SK-N-SH (cell line): ENCODE measurements around the gene AAGAB. TPM values are rescaled to one million over a fixed set of nuclear protein-coding genes. Genes with fewer than 3 reads are reported as not detected.

Source experiments
- CTCF ChIA-PET: fragments of 300-600, 350-600 bp; formaldehyde crosslinking; extraction: SDS; loops from one replicate; lab custom pipeline; 2021; lab: Yijun Ruan, JAX
- POLR2A ChIA-PET: fragments of 350-600 bp; sonication (Branson Sonifier 250); formaldehyde crosslinking; extraction: SDS; loops from one replicate; lab custom pipeline; 2020; ENCODE audit warnings: antibody characterized with exemption, inconsistent platforms; lab: Yijun Ruan, JAX
- DNase-seq: peaks from one replicate; pipeline ENCODE4 v3.0.0; 2012
- H2AFZ ChIP-seq: fragments of 200-600 bp; sonication (generic); 2 replicates; pipeline ENCODE4 v1.8.1; 2016; ENCODE audit warnings: antibody characterized with exemption, mild to moderate bottlenecking, low read depth
- H3F3A ChIP-seq: fragments of 200-600 bp; sonication (generic); replicated peaks from 2 replicates; pipeline ENCODE3; 2016; ENCODE audit warnings: antibody characterized with exemption, mild to moderate bottlenecking; ENCODE audit not compliant: insufficient read depth
- H3K27ac ChIP-seq, 2 experiments: fragments of 200-500 bp in 1 of 2; fragments of 200-600 bp in 1 of 2; sonication (Bioruptor generic) in 1 of 2; sonication (generic), shearing (Covaris generic) in 1 of 2; 2 replicates each; pipeline versions ENCODE4 v1.5.1 to v1.6.1; 2014 to 2016; ENCODE audit warnings: low read depth in 2 of 2, inconsistent platforms in 1 of 2, low read length in 1 of 2, mild to moderate bottlenecking in 1 of 2, mixed read lengths in 1 of 2
- H3K27me3 ChIP-seq: fragments of 200-600 bp; sonication (generic), shearing (Covaris generic); 2 replicates; pipeline ENCODE4 v1.6.1; 2016; ENCODE audit warnings: mixed run types; ENCODE audit not compliant: insufficient read depth
- H3K36me3 ChIP-seq, 2 experiments: fragments of 200-500 bp in 1 of 2; fragments of 200-600 bp in 1 of 2; sonication (Bioruptor generic) in 1 of 2; sonication (generic) in 1 of 2; replicated peaks in 1 of 2; 2 replicates each; pipeline versions ENCODE3 to v1.5.1; 2014 to 2016; ENCODE audit warnings: low read length in 1 of 2, mild to moderate bottlenecking in 1 of 2; ENCODE audit not compliant: insufficient read depth in 2 of 2, control insufficient read depth in 1 of 2
- H3K4me1 ChIP-seq, 2 experiments: fragments of 200-500 bp in 1 of 2; fragments of 200-600 bp in 1 of 2; sonication (Bioruptor generic) in 1 of 2; sonication (generic), shearing (Covaris generic) in 1 of 2; 2 replicates each; pipeline versions ENCODE4 v1.5.1 to v1.6.1; 2014 to 2016; ENCODE audit warnings: low read depth in 1 of 2, low read length in 1 of 2, mixed run types in 1 of 2; ENCODE audit not compliant: insufficient read depth in 2 of 2, control insufficient read depth in 1 of 2
- H3K4me2 ChIP-seq: fragments of 200-600 bp; sonication (generic), shearing (Covaris generic); 2 replicates; pipeline ENCODE4 v1.6.1; 2017; ENCODE audit warnings: mixed run types
- H3K4me3 ChIP-seq, 2 experiments: fragments of 200-500 bp in 1 of 2; fragments of 200-600 bp in 1 of 2; sonication (Bioruptor generic) in 1 of 2; sonication (generic), shearing (Covaris generic) in 1 of 2; 2 replicates each; pipeline versions ENCODE4 v1.5.1 to v1.8.1; 2014 to 2016; ENCODE audit warnings: low read depth in 2 of 2, inconsistent platforms in 1 of 2, low read length in 1 of 2, mild to moderate bottlenecking in 1 of 2, mixed read lengths in 1 of 2, moderate library complexity in 1 of 2
- H3K79me2 ChIP-seq: fragments of 200-600 bp; sonication (generic); 2 replicates; pipeline ENCODE4 v1.8.1; 2017; ENCODE audit warnings: mild to moderate bottlenecking; ENCODE audit not compliant: insufficient read depth
- H3K9ac ChIP-seq: fragments of 200-600 bp; sonication (generic); 2 replicates; pipeline ENCODE4 v1.6.1; 2017; ENCODE audit warnings: mixed run types
- H3K9me2 ChIP-seq: fragments of 200-600 bp; sonication (generic); 2 replicates; pipeline ENCODE4 v1.6.1; 2017; ENCODE audit warnings: mixed run types
- H3K9me3 ChIP-seq: fragments of 200-600 bp; sonication (generic); 2 replicates; pipeline ENCODE4 v1.6.1; 2017; ENCODE audit warnings: mixed run types, mild to moderate bottlenecking, moderate library complexity
- H4K20me1 ChIP-seq: fragments of 200-600 bp; sonication (generic); 2 replicates; pipeline ENCODE4 v1.6.1; 2017; ENCODE audit warnings: mild to moderate bottlenecking, mixed run types; ENCODE audit not compliant: insufficient read depth
- EZH2phosphoT487 ChIP-seq: fragments of 200-600 bp; sonication (generic); IDR thresholded peaks from 2 replicates; pipeline ENCODE4 v1.6.1; 2017; ENCODE audit warnings: low read depth, mixed run types, mild to moderate bottlenecking, antibody characterized with exemption, moderate library complexity, borderline replicate concordance
- FOXM1 ChIP-seq: IDR thresholded peaks from 2 replicates; pipeline ENCODE4 v1.4.0; 2012; ENCODE audit warnings: low read depth, mild to moderate bottlenecking
- GATA2 ChIP-seq: sonication (generic); formaldehyde crosslinking; IDR thresholded peaks from 2 replicates; pipeline ENCODE4 v1.5.0; 2020; ENCODE audit warnings: mild to moderate bottlenecking, missing genetic modification reagents
- NFIC ChIP-seq: IDR thresholded peaks from 2 replicates; pipeline ENCODE4 v1.4.0; 2012; ENCODE audit warnings: borderline replicate concordance
- NRF1 ChIP-seq: IDR thresholded peaks from 2 replicates; pipeline ENCODE4 v1.6.1; 2012; ENCODE audit warnings: low read depth, mild to moderate bottlenecking, low read length
- POLR2AphosphoS5 ChIP-seq: IDR thresholded peaks from 2 replicates; pipeline ENCODE4 v1.6.1; 2012; ENCODE audit warnings: low read depth, low read length
- RFX5 ChIP-seq: IDR thresholded peaks from 2 replicates; pipeline ENCODE4 v1.6.1; 2012; ENCODE audit warnings: mild to moderate bottlenecking, improper control_type of control experiment, low read length
- TCF12 ChIP-seq: IDR thresholded peaks from 2 replicates; pipeline ENCODE4 v1.4.0; 2012
- WGBS: methylation state at CpG from one replicate; pipeline ENCODE4 v1.1.6; 2017; ENCODE audit warnings: low lambda C conversion rate; 5-methylcytosine and 5-hydroxymethylcytosine counted together
- polyA plus RNA-seq, 3 experiments: library from polyadenylated mRNA; depleted of rRNA; stranded (reverse); fragments of >200 nt; gene quantifications; 2 replicates each; pipeline ENCODE4 v1.2.3, GENCODE V29; 2012
- TF ChIP-seq, protein P1 (sequence below): IDR thresholded peaks from 2 replicates; pipeline ENCODE4 v1.4.0; 2012; ENCODE audit warnings: low read depth, borderline replicate concordance
- TF ChIP-seq, protein P2 (sequence below): IDR thresholded peaks from 2 replicates; pipeline ENCODE4; 2012
- TF ChIP-seq, protein P3 (sequence below): fragments of 150-350 bp; IDR thresholded peaks from 2 replicates; pipeline ENCODE4 v1.6.1; 2016; ENCODE audit warnings: mild to moderate bottlenecking, low read depth, low read length
- TF ChIP-seq, protein P4 (sequence below): fragments of 150-350 bp; IDR thresholded peaks from 2 replicates; pipeline ENCODE4 v1.6.1; 2017; ENCODE audit warnings: antibody characterized with exemption, low read length, low read depth, borderline replicate concordance

AAGAB gene
- polyA plus RNA-seq, 1 of the 3 experiments (the other 2 are of a cell fraction), result 24.9 TPM

DNA sequence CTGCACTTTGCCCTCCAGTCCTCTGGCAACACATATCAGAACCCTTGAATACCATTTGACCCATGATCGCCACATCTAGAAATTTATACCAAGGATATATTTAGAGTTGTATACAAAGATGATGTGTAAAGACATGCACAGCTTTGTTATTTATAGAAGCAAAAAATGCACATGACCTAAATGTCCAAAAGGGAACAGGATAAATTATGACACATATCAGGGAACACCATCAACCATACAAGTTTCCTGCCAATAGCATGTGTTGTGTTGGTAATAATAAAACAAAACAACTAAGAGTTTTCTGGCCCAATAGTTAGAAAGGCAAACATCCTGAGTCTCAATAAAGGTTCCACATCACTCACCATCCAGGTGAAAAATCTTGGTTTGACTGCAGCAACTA, 51.5 kb downstream of the AAGAB start:
- Histone ChIP-seq H3K4me1 (peaks cover 0 to 13% of the 10 kb centered on the region in 2 experiments; a peak in 2 of 4 replicates), H3K27ac (no peak overlapping the region), H3K4me3 (no peak overlapping the region), H4K20me1 (no peaks in the 10 kb centered on the region), H3F3A (no peaks in the 10 kb centered on the region), H3K9ac (no peak overlapping the region), H2AFZ (no peak overlapping the region), H3K36me3 (peaks cover 42 to 75% of the 10 kb centered on the region in 2 experiments), H3K27me3 (no peaks in the 10 kb centered on the region), H3K79me2 (no peaks in the 10 kb centered on the region), H3K4me2 (no peak overlapping the region), H3K9me2 (no peaks in the 10 kb centered on the region), H3K9me3 (no peaks in the 10 kb centered on the region)
- TF ChIP-seq POLR2AphosphoS5 (no peak), NRF1 (no peak), RFX5 (no peak), EZH2phosphoT487 (no peak), NFIC (no peak)
- TF ChIP-seq, protein P1, sequence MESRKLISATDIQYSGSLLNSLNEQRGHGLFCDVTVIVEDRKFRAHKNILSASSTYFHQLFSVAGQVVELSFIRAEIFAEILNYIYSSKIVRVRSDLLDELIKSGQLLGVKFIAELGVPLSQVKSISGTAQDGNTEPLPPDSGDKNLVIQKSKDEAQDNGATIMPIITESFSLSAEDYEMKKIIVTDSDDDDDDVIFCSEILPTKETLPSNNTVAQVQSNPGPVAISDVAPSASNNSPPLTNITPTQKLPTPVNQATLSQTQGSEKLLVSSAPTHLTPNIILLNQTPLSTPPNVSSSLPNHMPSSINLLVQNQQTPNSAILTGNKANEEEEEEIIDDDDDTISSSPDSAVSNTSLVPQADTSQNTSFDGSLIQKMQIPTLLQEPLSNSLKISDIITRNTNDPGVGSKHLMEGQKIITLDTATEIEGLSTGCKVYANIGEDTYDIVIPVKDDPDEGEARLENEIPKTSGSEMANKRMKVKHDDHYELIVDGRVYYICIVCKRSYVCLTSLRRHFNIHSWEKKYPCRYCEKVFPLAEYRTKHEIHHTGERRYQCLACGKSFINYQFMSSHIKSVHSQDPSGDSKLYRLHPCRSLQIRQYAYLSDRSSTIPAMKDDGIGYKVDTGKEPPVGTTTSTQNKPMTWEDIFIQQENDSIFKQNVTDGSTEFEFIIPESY, result no peak
- TF ChIP-seq, protein P2, sequence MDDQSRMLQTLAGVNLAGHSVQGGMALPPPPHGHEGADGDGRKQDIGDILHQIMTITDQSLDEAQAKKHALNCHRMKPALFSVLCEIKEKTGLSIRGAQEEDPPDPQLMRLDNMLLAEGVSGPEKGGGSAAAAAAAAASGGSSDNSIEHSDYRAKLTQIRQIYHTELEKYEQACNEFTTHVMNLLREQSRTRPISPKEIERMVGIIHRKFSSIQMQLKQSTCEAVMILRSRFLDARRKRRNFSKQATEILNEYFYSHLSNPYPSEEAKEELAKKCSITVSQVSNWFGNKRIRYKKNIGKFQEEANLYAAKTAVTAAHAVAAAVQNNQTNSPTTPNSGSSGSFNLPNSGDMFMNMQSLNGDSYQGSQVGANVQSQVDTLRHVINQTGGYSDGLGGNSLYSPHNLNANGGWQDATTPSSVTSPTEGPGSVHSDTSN, result no peak
- TF ChIP-seq, protein P3, sequence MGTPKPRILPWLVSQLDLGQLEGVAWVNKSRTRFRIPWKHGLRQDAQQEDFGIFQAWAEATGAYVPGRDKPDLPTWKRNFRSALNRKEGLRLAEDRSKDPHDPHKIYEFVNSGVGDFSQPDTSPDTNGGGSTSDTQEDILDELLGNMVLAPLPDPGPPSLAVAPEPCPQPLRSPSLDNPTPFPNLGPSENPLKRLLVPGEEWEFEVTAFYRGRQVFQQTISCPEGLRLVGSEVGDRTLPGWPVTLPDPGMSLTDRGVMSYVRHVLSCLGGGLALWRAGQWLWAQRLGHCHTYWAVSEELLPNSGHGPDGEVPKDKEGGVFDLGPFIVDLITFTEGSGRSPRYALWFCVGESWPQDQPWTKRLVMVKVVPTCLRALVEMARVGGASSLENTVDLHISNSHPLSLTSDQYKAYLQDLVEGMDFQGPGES, result no peak
- TF ChIP-seq, protein P4, sequence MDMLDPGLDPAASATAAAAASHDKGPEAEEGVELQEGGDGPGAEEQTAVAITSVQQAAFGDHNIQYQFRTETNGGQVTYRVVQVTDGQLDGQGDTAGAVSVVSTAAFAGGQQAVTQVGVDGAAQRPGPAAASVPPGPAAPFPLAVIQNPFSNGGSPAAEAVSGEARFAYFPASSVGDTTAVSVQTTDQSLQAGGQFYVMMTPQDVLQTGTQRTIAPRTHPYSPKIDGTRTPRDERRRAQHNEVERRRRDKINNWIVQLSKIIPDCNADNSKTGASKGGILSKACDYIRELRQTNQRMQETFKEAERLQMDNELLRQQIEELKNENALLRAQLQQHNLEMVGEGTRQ, result no peak
- WGBS, result 90% methylated on average over 1 of the region's 1 CpG
- POLR2A ChIA-PET, result no interaction called here
- no peak for DNase-seq
- CTCF ChIA-PET, result interaction anchor here (1.5 kb wide), 1 partner anchor 100 kb away, joined by 4 read pairs; no protein-coding TSS in a partner anchor

DNA sequence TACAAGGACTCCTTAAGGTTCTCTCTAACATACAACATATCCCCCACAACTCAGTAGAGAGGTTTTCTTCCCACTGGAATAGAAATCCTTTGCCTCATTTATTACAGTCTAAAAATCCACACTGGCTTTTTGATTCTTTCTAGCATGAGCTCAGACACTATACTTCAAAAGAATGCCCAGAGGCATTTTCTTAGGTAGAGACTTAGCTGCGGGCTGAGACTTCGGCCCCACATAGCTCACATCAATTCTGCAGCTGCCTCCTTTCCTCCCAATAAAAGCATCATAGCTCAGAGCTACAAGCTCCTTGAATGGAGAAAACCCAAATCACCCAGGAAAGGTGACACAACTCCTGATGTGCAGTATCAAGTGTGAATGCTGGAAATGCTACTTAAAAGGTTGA, 52.4 kb downstream of the AAGAB start:
- DNase-seq, result no peak
- Histone ChIP-seq H3K9ac (no peak overlapping the region), H3F3A (no peaks in the 10 kb centered on the region), H3K27me3 (no peaks in the 10 kb centered on the region), H3K9me2 (no peaks in the 10 kb centered on the region), H3K27ac (no peak overlapping the region; a peak in 1 of 4 replicates), H3K4me3 (no peak overlapping the region), H2AFZ (no peak overlapping the region), H4K20me1 (no peaks in the 10 kb centered on the region), H3K4me1 (peaks cover 0 to 13% of the 10 kb centered on the region in 2 experiments; a peak in 2 of 4 replicates), H3K79me2 (no peaks in the 10 kb centered on the region), H3K36me3 (peaks cover 34 to 66% of the 10 kb centered on the region in 2 experiments), H3K4me2 (no peak overlapping the region), H3K9me3 (no peaks in the 10 kb centered on the region)
- WGBS, result 93% methylated on average over 2 of the region's 2 CpGs
- ChIA-PET CTCF (interaction anchor here (1.1 kb wide), 1 partner anchor 79 kb away, joined by 3 read pairs; no protein-coding TSS in a partner anchor), POLR2A (interaction anchor here (0.6 kb wide), 1 partner anchor 37 kb away, joined by 5 read pairs; no protein-coding TSS in a partner anchor)
- TF ChIP-seq TCF12 (no peak), GATA2 (CRISPR knock-in tag) (no peak), FOXM1 (no peak), NRF1 (no peak), POLR2AphosphoS5 (no peak)
